Stimulated activated CD8-positive, alpha-beta memory T cell treated with anti-CD3 and anti-CD28 coated beads, Interleukin-12 subunit alpha, Interleukin-12 subunit beta, amount 100 ng/mL, for 24 hours (primary cell): ENCODE data around the gene RRP15.

Experiments
- DNase-seq: peaks from one replicate; pipeline ENCODE4 v3.0.0-alpha.2; 2020; ENCODE audit errors: extremely low read depth

Gene RRP15

GRCh38 chr1:218339267-218339831 is 54.3 kb downstream of the RRP15 start:
- no peak for DNase-seq

DNA sequence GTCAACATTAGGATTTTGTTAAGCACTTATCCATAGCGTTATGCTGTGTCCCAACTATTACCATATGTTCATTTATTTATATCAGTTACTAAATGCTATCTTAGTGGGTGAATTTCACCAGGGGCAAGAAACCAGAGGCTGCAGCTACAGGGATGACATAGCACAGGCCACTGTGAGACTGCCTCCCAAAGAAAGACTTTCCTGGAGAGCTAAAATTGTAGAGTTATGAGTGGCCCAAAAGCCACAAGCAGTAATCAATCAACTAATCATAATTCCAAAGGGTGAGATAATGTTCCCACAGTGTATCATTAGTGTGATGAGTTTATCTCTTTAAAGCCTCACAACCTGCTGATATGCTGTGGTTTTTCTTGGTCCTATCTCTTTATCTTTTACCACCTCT is 56.2 kb downstream of the RRP15 start:
- DNase-seq: no peak

- no peak for DNase-seq
Observed at GRCh38 chr1:218342091-218342490, 57.0 kb downstream of the RRP15 start.

DNA sequence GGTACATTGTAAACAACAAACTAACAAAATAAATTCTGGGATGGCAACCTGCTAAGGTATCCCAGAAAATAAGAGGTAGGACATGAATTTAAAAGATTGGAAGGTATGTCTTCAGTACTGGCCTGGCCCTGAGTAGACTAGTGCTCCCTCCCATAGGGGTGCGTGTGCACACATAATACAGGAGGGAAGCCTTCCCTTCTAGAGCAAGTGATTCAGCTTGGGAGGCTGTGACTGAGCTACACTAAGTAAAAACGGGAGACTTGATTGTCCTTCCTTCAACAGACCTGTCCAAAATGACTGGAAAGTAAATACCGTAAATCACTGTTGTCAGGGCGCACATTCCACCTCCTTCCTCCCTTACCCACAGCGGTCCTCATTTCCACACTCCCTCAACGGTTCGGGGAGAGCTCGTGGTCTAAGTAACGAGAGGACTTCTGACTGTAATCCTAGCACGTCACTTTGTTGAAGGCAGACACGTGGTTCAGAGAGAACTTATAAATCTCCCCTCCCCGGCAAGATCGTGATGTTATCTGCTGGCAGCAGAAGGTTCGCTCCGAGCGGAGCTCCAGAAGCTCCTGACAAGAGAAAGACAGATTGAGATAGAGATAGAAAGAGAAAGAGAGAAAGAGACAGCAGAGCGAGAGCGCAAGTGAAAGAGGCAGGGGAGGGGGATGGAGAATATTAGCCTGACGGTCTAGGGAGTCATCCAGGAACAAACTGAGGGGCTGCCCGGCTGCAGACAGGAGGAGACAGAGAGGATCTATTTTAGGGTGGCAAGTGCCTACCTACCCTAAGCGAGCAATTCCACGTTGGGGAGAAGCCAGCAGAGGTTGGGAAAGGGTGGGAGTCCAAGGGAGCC is 60.0 kb downstream of the RRP15 start, which contains the start of gene TGFB2:
TSS of gene TGFB2 (plus strand) at position 523 of the 859 bp plus-strand sequence. CDS start 1,366 bp downstream, outside the sequence.
- DNase-seq: no peak

DNA sequence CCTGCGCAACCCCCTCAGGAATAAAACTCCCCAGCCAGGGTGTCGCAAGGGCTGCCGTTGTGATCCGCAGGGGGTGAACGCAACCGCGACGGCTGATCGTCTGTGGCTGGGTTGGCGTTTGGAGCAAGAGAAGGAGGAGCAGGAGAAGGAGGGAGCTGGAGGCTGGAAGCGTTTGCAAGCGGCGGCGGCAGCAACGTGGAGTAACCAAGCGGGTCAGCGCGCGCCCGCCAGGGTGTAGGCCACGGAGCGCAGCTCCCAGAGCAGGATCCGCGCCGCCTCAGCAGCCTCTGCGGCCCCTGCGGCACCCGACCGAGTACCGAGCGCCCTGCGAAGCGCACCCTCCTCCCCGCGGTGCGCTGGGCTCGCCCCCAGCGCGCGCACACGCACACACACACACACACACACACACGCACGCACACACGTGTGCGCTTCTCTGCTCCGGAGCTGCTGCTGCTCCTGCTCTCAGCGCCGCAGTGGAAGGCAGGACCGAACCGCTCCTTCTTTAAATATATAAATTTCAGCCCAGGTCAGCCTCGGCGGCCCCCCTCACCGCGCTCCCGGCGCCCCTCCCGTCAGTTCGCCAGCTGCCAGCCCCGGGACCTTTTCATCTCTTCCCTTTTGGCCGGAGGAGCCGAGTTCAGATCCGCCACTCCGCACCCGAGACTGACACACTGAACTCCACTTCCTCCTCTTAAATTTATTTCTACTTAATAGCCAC is 60.7 kb downstream of the RRP15 start:
- no peak for DNase-seq

- DNase-seq: no peak
Observed at GRCh38 chr1:218346391-218347204, 61.5 kb downstream of the RRP15 start.

DNA sequence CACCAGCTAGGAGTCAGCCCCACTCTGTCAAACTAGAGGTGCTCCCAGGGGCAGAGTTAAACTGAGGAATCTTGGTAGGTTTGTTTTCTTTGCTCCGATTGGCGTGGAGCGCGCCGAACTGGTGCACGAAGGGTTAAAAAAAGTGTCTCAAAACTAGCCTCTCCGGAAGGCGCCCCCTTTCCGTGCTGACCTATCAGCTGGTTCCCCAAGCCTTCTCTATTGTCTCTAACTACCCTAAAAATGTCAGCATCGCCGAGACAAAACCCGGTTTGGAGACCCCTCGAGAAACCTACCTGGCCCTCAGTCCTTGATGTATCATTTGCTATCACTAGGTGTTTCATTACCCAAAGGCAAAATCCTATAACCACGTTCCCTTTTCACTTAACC is 62.2 kb downstream of the RRP15 start:
- no peak for DNase-seq

DNA sequence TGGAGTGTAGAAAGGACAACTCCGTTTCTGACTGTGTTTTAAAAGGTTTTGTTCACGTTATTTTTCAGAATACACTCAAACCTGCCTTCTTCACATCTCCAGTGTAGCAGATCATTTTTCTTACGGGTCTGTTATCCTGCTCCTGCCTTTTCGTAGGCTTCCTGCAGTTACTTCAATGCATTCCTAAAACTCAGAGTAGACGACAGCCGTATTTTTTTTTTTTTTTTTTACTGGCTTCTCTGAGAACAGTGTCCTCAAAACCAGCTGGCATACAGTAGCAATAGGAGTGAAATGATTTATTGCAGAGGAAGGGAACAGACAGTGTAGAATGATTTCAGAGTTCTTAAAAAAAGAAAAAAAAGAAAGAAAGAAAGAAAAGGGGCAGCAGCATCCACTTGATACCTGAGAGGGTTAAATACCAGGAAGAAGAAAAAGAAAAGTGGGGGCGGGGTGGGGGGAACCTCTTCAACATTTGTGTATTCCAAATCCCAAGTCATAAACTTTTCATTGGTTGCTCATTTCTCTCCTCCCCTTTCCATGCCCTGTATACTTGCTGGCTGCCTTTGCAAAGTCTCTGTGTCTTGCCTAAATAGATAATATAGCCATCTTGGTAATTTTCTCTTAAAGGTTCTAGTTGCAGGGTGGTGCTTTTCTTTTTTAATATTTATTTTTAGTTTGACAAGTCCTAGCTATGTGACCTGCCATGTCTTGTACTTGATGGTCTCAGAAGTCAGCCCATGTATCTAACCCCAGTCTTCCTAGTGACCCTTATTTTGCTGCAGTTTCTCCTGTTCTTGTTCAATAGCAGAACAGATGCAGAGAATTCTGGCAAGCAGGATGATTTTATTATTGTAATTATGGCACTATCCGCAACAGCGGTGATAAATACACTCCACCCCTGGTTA is 62.9 kb downstream of the RRP15 start:
- no peak for DNase-seq

DNA sequence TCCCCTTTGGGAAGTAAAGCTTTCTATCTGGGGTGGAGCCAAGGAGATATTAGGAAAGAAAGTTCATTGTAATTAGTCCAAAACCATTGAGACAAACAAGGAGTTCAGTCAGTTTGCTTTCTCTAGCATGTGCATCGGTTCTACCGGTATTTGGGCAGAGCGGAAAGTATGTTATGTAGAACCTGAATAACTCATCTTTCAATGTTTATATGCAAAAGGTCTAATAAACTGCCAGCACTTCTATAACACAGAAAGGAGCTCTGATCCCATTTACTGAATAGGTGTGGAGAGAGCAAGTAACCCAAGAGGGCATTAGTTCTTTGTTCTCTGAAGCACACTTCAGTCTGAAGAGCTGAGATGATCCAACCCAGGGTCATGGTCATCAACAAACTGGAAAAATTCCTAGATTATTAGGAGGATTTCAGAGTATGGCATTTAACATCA is 63.6 kb downstream of the RRP15 start:
- no peak for DNase-seq

GRCh38 chr1:218349348-218350034 is 64.4 kb downstream of the RRP15 start:
- DNase-seq: no peak

GRCh38 chr1:218350035-218350525 is 65.0 kb downstream of the RRP15 start:
- no peak for DNase-seq

DNA sequence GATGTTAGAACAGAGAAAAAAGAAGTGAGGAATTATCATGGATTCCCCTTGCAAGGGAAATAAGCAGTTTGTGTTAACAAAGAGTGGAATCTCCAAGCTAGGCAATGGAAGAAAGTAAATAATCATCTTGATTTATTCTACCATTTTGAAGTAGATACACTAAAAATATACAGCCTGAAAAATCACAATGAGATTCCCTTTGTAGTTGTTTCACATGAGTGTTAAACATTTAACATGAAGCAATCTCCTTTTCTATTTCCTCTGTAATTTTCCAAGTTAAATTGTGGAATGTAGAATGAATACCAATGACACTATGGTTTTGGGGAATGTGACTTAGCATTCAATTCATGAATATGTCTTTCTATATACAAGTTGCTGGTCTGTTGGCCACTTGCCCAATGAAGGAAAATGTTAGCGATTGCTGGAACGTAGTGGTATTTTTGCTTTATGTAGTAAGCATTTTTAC is 65.7 kb downstream of the RRP15 start:
- no peak for DNase-seq

- peak; percentile 3 for DNase-seq
Observed at GRCh38 chr1:218351391-218352074, 66.4 kb downstream of the RRP15 start.

- DNase-seq: no peak
Observed at GRCh38 chr1:218352075-218352438, 67.0 kb downstream of the RRP15 start.

DNA sequence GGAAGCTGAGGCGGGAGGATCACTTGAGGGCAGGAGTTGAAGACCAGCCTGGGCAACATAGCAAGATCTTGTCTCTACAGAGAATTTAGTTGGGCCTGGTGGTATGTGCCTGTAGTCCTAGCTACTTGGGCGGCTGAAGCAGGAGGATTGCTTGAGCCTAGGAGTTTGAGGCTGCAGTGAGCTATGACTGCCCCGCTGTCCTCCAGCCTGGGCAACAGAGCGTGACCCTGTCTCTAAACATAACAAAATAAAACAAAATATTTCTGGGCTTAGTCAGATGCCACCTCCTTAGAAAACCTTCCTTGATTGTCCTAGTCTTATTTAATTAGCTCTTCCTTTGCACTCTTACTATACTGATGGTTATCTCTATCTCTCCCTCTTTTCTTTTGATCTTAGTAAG is 68.6 kb downstream of the RRP15 start:
- DNase-seq: no peak

GRCh38 chr1:218355278-218355677 is 70.2 kb downstream of the RRP15 start:
- DNase-seq: no peak

- DNase-seq: no peak
Observed at GRCh38 chr1:218357211-218357892, 72.3 kb downstream of the RRP15 start.

- DNase-seq: no peak
Observed at GRCh38 chr1:218357893-218358232, 72.8 kb downstream of the RRP15 start.
